Mesenteric fat pad (tissue), 1 donor: ENCODE data around the gene SYT17. TPM values are rescaled to one million over a fixed set of nuclear protein-coding genes. Genes with fewer than 3 reads are reported as not detected.

ENCODE experiments used
- DNase-seq: peaks from one replicate; pipeline ENCODE4 v3.0.0-alpha.2; 2020; ENCODE audit warnings: low spot score
- long read RNA-seq: library from polyadenylated mRNA; unstranded; transcript quantifications from one replicate; pipeline ENCODE4 v2.0.0, GENCODE V29; 2020
- total RNA-seq: library from RNA; stranded (reverse); fragmentation: NEBNext Ultra II Directional; extraction: Animal tissue kit (Norgen Biotek cat#: 25700); gene quantifications from one replicate; pipeline ENCODE4 v1.2.1, GENCODE V29; 2021
- donor health status: DM: yes; HTN: yes; CAD: no.

The SYT17 gene
- 1.1 TPM for total RNA-seq
- long read RNA-seq, partial matches to known transcripts, result 0 of 1 reads
- long read RNA-seq, other reads (novel, unspliced or antisense), result 1 of 1 reads

- no peak for DNase-seq
These were observed at the start of gene SYT17 for GRCh38 chr16:19167710-19168370. Gene SYT17 (plus strand): TSS chr16:19168240. CDS start chr16:19168647, 407 bp downstream.

GRCh38 chr16:19118938-19119431 is 49.1 kb upstream of the SYT17 start:
- DNase-seq, result no peak

- DNase-seq, result no peak
These were observed 48.5 kb upstream of the SYT17 start for GRCh38 chr16:19119564-19119963.

- DNase-seq, result no peak
These were observed 44.4 kb upstream of the SYT17 start for GRCh38 chr16:19123535-19124178.

GRCh38 chr16:19126300-19126699 is 41.7 kb upstream of the SYT17 start:
- DNase-seq, result no peak

- DNase-seq, result no peak
These were observed 40.8 kb upstream of the SYT17 start for GRCh38 chr16:19127205-19127604.

- no peak for DNase-seq
These were observed 40.3 kb upstream of the SYT17 start for GRCh38 chr16:19127674-19128131.

- no peak for DNase-seq
These were observed 39.4 kb upstream of the SYT17 start for GRCh38 chr16:19128454-19129200.

- no peak for DNase-seq
These were observed 37.7 kb upstream of the SYT17 start for GRCh38 chr16:19130385-19130784.

- no peak for DNase-seq
These were observed 36.9 kb upstream of the SYT17 start for GRCh38 chr16:19130852-19131824.

GRCh38 chr16:19131825-19132218 is 36.2 kb upstream of the SYT17 start:
- DNase-seq, result no peak

- DNase-seq, result no peak
These were observed 35.8 kb upstream of the SYT17 start for GRCh38 chr16:19132255-19132654.

- DNase-seq, result no peak
These were observed 35.1 kb upstream of the SYT17 start for GRCh38 chr16:19132898-19133297.

- no peak for DNase-seq
These were observed 34.4 kb upstream of the SYT17 start for GRCh38 chr16:19133600-19133999.

- DNase-seq, result no peak
These were observed 32.7 kb upstream of the SYT17 start for GRCh38 chr16:19135201-19135842.

- no peak for DNase-seq
These were observed 32.1 kb upstream of the SYT17 start for GRCh38 chr16:19135896-19136438.

GRCh38 chr16:19136549-19137196 is 31.4 kb upstream of the SYT17 start:
- no peak for DNase-seq

- no peak for DNase-seq
These were observed 30.6 kb upstream of the SYT17 start for GRCh38 chr16:19137201-19138128.
